HepG2 (cell line): Measurements from ENCODE around the gene ABCA3. TPM values are rescaled to one million over a fixed set of nuclear protein-coding genes. Genes with fewer than 3 reads are reported as not detected.
A peak's percentile ranks its signal among the peaks of the same experiment; 100 is the strongest.

Experiments
- ARHGAP35 ChIP-seq: sonication (generic); formaldehyde crosslinking; IDR thresholded peaks from 2 replicates; pipeline ENCODE4 v1.9.0; 2022; ENCODE audit warnings: mild to moderate bottlenecking, inconsistent platforms, moderate library complexity, missing genetic modification reagents, borderline replicate concordance
- ELF1 ChIP-seq: sonication (generic); formaldehyde crosslinking; IDR thresholded peaks from 2 replicates; pipeline ENCODE4 v1.4.0; 2020; ENCODE audit warnings: missing genetic modification reagents
- GATAD2A ChIP-seq: IDR thresholded peaks from 2 replicates; pipeline ENCODE4 v1.6.1; 2016
- HNF4A ChIP-seq: sonication (generic); formaldehyde crosslinking; IDR thresholded peaks from 2 replicates; pipeline ENCODE4 v1.4.0; 2020; ENCODE audit warnings: missing genetic modification reagents
- NFKB2 ChIP-seq: sonication (generic); formaldehyde crosslinking; IDR thresholded peaks from 2 replicates; pipeline ENCODE4 v1.4.0; 2020; ENCODE audit warnings: missing genetic modification reagents, borderline replicate concordance
- RAD21 ChIP-seq: fragments of 450-650 bp; formaldehyde crosslinking; IDR thresholded peaks from 2 replicates; pipeline ENCODE4 v1.5.0; 2020; ENCODE audit warnings: mild to moderate bottlenecking
- RBFOX2 ChIP-seq: fragments of 200-400 bp; formaldehyde crosslinking; IDR thresholded peaks from 2 replicates; pipeline ENCODE4 v1.6.1; 2017; ENCODE audit warnings: low read depth, mild to moderate bottlenecking, low read length
- SRF ChIP-seq: IDR thresholded peaks from 2 replicates; pipeline ENCODE4 v1.6.1; 2011; ENCODE audit warnings: mild to moderate bottlenecking, low read depth, low read length, moderate library complexity
- XRCC5 ChIP-seq: fragments of 200-400 bp; formaldehyde crosslinking; optimal IDR thresholded peaks from 2 replicates; pipeline ENCODE3; 2017; ENCODE audit warnings: mild to moderate bottlenecking, low read length
- polyA plus RNA-seq, 8 experiments: library from polyadenylated mRNA; depleted of rRNA in 3 of 8; stranded (reverse) in 7 of 8; unstranded in 1 of 8; fragments of >200 nt; fragmentation: Illumina TruSeq in 4 of 8; extraction: Trizol in 4 of 8; gene quantifications; 2 replicates each; pipeline versions ENCODE4 v1.2.1 to v1.2.3, GENCODE V29; 2011 to 2016; ENCODE audit warnings: low read depth in 4 of 8, missing spikeins in 1 of 8, mixed read lengths in 1 of 8; ENCODE audit not compliant: insufficient read depth in 1 of 8
- total RNA-seq, 5 experiments: library from RNA; depleted of rRNA; stranded (reverse); fragments of >200 nt; fragmentation: Illumina TruSeq; extraction: Trizol; gene quantifications; 2 replicates each; pipeline ENCODE4 v1.2.3, GENCODE V29; 2016; ENCODE audit warnings: low read depth in 1 of 5
- TF ChIP-seq, protein P1 (sequence below): IDR thresholded peaks from 2 replicates; pipeline ENCODE4 v1.6.1; 2016
- TF ChIP-seq, protein P2 (sequence below): conservative IDR thresholded peaks from 2 replicates; pipeline ENCODE4 v1.6.1; 2018; ENCODE audit warnings: missing genetic modification reagents
- TF ChIP-seq, protein P3 (sequence below): sonication (generic); formaldehyde crosslinking; IDR thresholded peaks from 2 replicates; pipeline ENCODE4 v1.4.0; 2020; ENCODE audit warnings: mild to moderate bottlenecking, missing genetic modification reagents, borderline replicate concordance
- TF ChIP-seq, protein P4 (sequence below): sonication (generic); formaldehyde crosslinking; IDR thresholded peaks from 2 replicates; pipeline ENCODE4 v1.8.1; 2022; ENCODE audit warnings: low read depth, mild to moderate bottlenecking, missing genetic modification reagents
- TF ChIP-seq, protein P5 (sequence below), 2 experiments: IDR thresholded peaks; 2 replicates each; pipeline ENCODE4 v1.6.1; 2011 to 2012; ENCODE audit warnings: low read length in 2 of 2, borderline replicate concordance in 1 of 2, low read depth in 1 of 2, mild to moderate bottlenecking in 1 of 2, moderate library complexity in 1 of 2

Gene ABCA3
- total and polyA plus RNA-seq, 2 of the 13 experiments (the other 11 are each of a cell fraction or from before 2014, with no cell fraction given): 0.60 to 1.5 TPM

DNA sequence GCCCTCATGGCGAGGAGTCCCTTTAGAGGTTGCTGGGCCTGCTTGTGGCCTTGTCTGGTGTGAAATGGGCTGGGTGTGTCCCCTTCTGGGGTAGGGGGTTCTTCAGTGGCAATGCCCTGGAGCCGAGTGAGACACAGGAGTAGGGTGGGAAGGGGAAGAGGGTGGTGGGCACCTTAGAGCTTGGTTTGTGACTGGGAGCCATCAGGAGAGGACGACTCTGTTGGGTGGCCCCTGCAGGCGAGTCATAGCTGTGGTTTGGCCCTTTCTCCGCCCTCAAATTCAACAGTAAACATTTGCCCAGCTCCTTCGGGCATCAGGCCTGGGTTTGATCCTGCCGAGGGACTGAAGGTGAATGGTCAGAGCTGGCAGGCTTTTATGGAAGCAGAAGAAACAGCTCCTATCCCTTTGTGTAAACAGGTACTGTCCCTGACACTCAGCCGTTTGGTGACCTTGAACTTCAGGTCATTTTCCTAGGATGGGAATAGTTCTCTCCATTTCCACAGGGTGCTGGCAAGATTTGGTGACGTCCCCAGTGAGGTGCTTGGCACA, 114.2 kb downstream of the ABCA3 start (continued):
- TF ChIP-seq RAD21 (CRISPR knock-in tag): 0 out of 2 replicates have a peak, but pooled peaks have one; percentile 5
- peak; percentile 32; the same call in 1 of the 2 replicates for TF ChIP-seq SRF
- TF ChIP-seq, protein P1, sequence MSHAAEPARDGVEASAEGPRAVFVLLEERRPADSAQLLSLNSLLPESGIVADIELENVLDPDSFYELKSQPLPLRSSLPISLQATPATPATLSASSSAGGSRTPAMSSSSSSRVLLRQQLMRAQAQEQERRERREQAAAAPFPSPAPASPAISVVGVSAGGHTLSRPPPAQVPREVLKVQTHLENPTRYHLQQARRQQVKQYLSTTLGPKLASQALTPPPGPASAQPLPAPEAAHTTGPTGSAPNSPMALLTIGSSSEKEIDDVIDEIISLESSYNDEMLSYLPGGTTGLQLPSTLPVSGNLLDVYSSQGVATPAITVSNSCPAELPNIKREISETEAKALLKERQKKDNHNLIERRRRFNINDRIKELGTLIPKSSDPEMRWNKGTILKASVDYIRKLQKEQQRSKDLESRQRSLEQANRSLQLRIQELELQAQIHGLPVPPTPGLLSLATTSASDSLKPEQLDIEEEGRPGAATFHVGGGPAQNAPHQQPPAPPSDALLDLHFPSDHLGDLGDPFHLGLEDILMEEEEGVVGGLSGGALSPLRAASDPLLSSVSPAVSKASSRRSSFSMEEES (CRISPR knock-in tag): peak; percentile 29; the same call in 1 of the 2 replicates
- TF ChIP-seq, protein P2, sequence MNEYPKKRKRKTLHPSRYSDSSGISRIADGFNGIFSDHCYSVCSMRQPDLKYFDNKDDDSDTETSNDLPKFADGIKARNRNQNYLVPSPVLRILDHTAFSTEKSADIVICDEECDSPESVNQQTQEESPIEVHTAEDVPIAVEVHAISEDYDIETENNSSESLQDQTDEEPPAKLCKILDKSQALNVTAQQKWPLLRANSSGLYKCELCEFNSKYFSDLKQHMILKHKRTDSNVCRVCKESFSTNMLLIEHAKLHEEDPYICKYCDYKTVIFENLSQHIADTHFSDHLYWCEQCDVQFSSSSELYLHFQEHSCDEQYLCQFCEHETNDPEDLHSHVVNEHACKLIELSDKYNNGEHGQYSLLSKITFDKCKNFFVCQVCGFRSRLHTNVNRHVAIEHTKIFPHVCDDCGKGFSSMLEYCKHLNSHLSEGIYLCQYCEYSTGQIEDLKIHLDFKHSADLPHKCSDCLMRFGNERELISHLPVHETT: peak; percentile 74; the same call in 1 of the 2 replicates
- TF ChIP-seq ARHGAP35: no peak
- TF ChIP-seq, protein P3, sequence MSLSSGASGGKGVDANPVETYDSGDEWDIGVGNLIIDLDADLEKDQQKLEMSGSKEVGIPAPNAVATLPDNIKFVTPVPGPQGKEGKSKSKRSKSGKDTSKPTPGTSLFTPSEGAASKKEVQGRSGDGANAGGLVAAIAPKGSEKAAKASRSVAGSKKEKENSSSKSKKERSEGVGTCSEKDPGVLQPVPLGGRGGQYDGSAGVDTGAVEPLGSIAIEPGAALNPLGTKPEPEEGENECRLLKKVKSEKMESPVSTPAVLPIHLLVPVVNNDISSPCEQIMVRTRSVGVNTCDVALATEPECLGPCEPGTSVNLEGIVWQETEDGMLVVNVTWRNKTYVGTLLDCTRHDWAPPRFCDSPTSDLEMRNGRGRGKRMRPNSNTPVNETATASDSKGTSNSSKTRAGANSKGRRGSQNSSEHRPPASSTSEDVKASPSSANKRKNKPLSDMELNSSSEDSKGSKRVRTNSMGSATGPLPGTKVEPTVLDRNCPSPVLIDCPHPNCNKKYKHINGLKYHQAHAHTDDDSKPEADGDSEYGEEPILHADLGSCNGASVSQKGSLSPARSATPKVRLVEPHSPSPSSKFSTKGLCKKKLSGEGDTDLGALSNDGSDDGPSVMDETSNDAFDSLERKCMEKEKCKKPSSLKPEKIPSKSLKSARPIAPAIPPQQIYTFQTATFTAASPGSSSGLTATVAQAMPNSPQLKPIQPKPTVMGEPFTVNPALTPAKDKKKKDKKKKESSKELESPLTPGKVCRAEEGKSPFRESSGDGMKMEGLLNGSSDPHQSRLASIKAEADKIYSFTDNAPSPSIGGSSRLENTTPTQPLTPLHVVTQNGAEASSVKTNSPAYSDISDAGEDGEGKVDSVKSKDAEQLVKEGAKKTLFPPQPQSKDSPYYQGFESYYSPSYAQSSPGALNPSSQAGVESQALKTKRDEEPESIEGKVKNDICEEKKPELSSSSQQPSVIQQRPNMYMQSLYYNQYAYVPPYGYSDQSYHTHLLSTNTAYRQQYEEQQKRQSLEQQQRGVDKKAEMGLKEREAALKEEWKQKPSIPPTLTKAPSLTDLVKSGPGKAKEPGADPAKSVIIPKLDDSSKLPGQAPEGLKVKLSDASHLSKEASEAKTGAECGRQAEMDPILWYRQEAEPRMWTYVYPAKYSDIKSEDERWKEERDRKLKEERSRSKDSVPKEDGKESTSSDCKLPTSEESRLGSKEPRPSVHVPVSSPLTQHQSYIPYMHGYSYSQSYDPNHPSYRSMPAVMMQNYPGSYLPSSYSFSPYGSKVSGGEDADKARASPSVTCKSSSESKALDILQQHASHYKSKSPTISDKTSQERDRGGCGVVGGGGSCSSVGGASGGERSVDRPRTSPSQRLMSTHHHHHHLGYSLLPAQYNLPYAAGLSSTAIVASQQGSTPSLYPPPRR (CRISPR knock-in tag): peak; percentile 65; the same call in 1 of the 2 replicates
- TF ChIP-seq HNF4A (CRISPR knock-in tag): peak; percentile 64
- no peak for TF ChIP-seq NFKB2 (CRISPR knock-in tag)
- peak; percentile 39; the same call in 1 of the 2 replicates for TF ChIP-seq ELF1 (CRISPR knock-in tag)
- peak; percentile 43 for TF ChIP-seq XRCC5
- 0 out of 2 replicates have a peak, but pooled peaks have one; percentile 26 for TF ChIP-seq RBFOX2
- TF ChIP-seq, protein P4, sequence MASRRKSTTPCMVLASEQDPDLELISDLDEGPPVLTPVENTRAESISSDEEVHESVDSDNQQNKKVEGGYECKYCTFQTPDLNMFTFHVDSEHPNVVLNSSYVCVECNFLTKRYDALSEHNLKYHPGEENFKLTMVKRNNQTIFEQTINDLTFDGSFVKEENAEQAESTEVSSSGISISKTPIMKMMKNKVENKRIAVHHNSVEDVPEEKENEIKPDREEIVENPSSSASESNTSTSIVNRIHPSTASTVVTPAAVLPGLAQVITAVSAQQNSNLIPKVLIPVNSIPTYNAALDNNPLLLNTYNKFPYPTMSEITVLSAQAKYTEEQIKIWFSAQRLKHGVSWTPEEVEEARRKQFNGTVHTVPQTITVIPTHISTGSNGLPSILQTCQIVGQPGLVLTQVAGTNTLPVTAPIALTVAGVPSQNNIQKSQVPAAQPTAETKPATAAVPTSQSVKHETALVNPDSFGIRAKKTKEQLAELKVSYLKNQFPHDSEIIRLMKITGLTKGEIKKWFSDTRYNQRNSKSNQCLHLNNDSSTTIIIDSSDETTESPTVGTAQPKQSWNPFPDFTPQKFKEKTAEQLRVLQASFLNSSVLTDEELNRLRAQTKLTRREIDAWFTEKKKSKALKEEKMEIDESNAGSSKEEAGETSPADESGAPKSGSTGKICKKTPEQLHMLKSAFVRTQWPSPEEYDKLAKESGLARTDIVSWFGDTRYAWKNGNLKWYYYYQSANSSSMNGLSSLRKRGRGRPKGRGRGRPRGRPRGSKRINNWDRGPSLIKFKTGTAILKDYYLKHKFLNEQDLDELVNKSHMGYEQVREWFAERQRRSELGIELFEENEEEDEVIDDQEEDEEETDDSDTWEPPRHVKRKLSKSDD (CRISPR knock-in tag): peak; percentile 77; the same call in 1 of the 2 replicates
- TF ChIP-seq, protein P5, sequence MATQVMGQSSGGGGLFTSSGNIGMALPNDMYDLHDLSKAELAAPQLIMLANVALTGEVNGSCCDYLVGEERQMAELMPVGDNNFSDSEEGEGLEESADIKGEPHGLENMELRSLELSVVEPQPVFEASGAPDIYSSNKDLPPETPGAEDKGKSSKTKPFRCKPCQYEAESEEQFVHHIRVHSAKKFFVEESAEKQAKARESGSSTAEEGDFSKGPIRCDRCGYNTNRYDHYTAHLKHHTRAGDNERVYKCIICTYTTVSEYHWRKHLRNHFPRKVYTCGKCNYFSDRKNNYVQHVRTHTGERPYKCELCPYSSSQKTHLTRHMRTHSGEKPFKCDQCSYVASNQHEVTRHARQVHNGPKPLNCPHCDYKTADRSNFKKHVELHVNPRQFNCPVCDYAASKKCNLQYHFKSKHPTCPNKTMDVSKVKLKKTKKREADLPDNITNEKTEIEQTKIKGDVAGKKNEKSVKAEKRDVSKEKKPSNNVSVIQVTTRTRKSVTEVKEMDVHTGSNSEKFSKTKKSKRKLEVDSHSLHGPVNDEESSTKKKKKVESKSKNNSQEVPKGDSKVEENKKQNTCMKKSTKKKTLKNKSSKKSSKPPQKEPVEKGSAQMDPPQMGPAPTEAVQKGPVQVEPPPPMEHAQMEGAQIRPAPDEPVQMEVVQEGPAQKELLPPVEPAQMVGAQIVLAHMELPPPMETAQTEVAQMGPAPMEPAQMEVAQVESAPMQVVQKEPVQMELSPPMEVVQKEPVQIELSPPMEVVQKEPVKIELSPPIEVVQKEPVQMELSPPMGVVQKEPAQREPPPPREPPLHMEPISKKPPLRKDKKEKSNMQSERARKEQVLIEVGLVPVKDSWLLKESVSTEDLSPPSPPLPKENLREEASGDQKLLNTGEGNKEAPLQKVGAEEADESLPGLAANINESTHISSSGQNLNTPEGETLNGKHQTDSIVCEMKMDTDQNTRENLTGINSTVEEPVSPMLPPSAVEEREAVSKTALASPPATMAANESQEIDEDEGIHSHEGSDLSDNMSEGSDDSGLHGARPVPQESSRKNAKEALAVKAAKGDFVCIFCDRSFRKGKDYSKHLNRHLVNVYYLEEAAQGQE (IDR thresholded peaks at IDR 0.05; ENCODE audit: borderline replicate concordance in 1 of 2, low read depth in 1 of 2, low read length in 2 of 2): 0 out of 4 replicates have a peak, but pooled peaks of 1 of the 2 experiments have one; percentile 22
- peak; percentile 83 for TF ChIP-seq GATAD2A (CRISPR knock-in tag)
